Activated CD4-positive, alpha-beta memory T cell treated with anti-CD3 and anti-CD28 coated beads for 36 hours (primary cell): Measurements from ENCODE around the gene DUSP22. TPM values are rescaled to one million over a fixed set of nuclear protein-coding genes. Genes with fewer than 3 reads are reported as not detected.

Experiments used
- CTCF ChIA-PET: fragments of 350-600 bp; sonication (Branson Sonifier 250); formaldehyde crosslinking; loops from one replicate; lab custom pipeline; 2021; ENCODE audit warnings: antibody characterized with exemption, inconsistent platforms; lab: Charles Lee
- POLR2A ChIA-PET: fragments of 350-600 bp; sonication (Branson Sonifier 250); formaldehyde crosslinking; loops from one replicate; lab custom pipeline; 2021; ENCODE audit warnings: antibody characterized with exemption; lab: Charles Lee
- DNase-seq: peaks from one replicate; pipeline ENCODE4 v3.0.0-alpha.2; 2020
- H3K27ac Mint-ChIP-seq: one replicate; pipeline ENCODE4 v1.8.0; 2021; ENCODE audit warnings: mixed read lengths
- H3K27me3 Mint-ChIP-seq: one replicate; pipeline ENCODE4 v1.8.0; 2021; ENCODE audit warnings: mixed read lengths
- H3K36me3 Mint-ChIP-seq: one replicate; pipeline ENCODE4 v1.8.0; 2021; ENCODE audit warnings: mixed read lengths
- H3K4me1 Mint-ChIP-seq: one replicate; pipeline ENCODE4 v1.8.0; 2021; ENCODE audit warnings: low read depth, mixed read lengths
- H3K4me3 Mint-ChIP-seq: one replicate; pipeline ENCODE4 v1.8.0; 2021; ENCODE audit warnings: mild to moderate bottlenecking, mixed read lengths
- H3K9me3 Mint-ChIP-seq: one replicate; pipeline ENCODE4 v1.8.0; 2021; ENCODE audit warnings: mixed read lengths
- intact Hi-C: fragments of 100-400 bp; cut with micrococcal nuclease; formaldehyde crosslinking; loops from one replicate; pipeline ENCODE4 v1.15.1; 2023
- total RNA-seq, 2 experiments: library from RNA; stranded (reverse); gene quantifications; one replicate each; pipeline ENCODE4 v1.2.3, GENCODE V29; 2021

The DUSP22 gene
- total RNA-seq, 2 experiments from 2014 or later: 28.0 to 28.7 TPM

DNA sequence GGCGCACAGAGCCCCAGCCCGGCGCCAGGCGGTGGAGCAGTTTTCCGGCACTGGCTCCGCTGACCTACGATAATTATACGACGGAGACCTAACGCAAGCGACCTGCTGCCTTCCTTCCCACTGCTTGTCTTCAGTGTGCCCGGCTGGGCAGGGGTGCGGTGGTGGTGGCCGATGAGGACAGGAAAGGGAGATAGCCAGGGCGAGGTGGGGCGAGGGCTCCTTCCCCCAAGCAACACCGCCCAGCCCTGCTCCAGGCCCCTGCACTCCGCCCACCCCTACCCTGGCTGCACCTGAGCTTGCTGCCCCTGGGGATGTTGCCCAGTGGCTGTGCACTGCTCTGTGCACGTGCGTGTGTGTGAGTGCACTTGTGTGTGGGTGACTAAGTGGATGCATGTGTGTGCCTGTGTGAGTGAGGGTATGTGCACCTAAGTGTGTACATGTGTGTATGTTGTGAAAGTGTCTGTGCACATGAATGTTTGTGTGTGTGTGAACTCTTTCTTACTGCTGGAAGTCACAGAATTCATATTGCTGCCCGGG is 56.6 kb downstream of the DUSP22 start:
- Mint-ChIP-seq H3K4me3 (no peak overlapping the region), H3K9me3 (no peaks in the 10 kb centered on the region), H3K27ac (no peak overlapping the region), H3K4me1 (no peaks in the 10 kb centered on the region), H3K36me3 (peaks cover 15% of the 10 kb centered on the region), H3K27me3 (no peaks in the 10 kb centered on the region)
- intact Hi-C loops: no loop called here
- CTCF ChIA-PET: no interaction called here
- POLR2A ChIA-PET: no interaction called here
- DNase-seq: no peak

DNA sequence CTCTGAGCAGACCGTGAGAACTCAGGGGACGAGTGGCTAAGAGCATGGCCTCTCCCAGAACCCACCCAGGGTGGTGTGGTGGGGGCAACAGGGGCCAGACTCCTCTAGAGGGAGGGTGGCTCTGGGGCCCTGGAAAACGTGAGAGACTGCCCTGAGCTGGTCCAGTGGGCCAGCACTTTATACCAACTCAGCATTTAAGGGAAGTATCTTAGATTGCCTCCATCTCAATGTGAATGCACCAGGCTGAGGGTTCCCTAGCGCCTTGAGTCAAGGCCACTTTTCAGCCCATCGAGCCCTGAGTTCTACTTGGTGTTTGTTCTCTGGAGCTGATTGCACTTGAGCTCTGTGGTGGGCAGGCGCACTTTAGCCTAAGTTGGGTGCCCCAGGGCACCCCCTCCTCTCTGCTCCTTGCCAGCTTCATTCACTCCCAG is 57.2 kb downstream of the DUSP22 start:
- peaks cover 15% of the 10 kb centered on the region for H3K36me3 Mint-ChIP-seq

DNA sequence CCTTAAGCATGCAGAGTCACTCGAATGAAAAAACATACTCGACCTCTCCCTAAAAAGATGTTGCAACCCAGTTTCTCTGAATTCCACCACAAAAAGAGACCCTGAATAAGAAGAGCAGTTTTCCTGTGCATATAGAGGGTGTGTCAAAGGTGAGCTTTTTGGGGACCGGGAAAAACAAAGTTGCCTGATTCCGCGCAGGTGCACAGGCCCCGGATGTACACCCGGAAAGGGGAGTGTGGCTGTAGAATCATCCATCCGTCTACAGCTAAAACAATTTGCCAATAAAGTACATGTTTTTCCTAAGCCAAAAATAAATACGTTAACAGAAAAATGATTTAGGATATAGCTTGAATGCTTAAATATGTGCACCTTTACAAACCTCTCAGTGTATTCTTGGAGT is 58.1 kb downstream of the DUSP22 start:
- peaks cover 15% of the 10 kb centered on the region for H3K36me3 Mint-ChIP-seq
- no peak overlapping the region for H3K4me3 Mint-ChIP-seq
- POLR2A ChIA-PET: no interaction called here
- CTCF ChIA-PET: interaction anchor here (0.6 kb wide), 1 partner anchor 11 kb away, joined by 3 read pairs; no protein-coding TSS in a partner anchor
- no peaks in the 10 kb centered on the region for H3K27me3 Mint-ChIP-seq
- no peaks in the 10 kb centered on the region for H3K9me3 Mint-ChIP-seq
- no peaks in the 10 kb centered on the region for H3K4me1 Mint-ChIP-seq
- intact Hi-C loops: no loop called here
- DNase-seq: no peak
- no peak overlapping the region for H3K27ac Mint-ChIP-seq

More for the DNA sequence above, 57.2 kb downstream of the DUSP22 start:
- intact Hi-C loops: no loop called here
- no peaks in the 10 kb centered on the region for H3K27me3 Mint-ChIP-seq
- no peaks in the 10 kb centered on the region for H3K9me3 Mint-ChIP-seq
- H3K27ac Mint-ChIP-seq: no peak overlapping the region
- H3K4me3 Mint-ChIP-seq: no peak overlapping the region
- no peaks in the 10 kb centered on the region for H3K4me1 Mint-ChIP-seq
- no peak for DNase-seq
- CTCF ChIA-PET: no interaction called here
- POLR2A ChIA-PET: no interaction called here

DNA sequence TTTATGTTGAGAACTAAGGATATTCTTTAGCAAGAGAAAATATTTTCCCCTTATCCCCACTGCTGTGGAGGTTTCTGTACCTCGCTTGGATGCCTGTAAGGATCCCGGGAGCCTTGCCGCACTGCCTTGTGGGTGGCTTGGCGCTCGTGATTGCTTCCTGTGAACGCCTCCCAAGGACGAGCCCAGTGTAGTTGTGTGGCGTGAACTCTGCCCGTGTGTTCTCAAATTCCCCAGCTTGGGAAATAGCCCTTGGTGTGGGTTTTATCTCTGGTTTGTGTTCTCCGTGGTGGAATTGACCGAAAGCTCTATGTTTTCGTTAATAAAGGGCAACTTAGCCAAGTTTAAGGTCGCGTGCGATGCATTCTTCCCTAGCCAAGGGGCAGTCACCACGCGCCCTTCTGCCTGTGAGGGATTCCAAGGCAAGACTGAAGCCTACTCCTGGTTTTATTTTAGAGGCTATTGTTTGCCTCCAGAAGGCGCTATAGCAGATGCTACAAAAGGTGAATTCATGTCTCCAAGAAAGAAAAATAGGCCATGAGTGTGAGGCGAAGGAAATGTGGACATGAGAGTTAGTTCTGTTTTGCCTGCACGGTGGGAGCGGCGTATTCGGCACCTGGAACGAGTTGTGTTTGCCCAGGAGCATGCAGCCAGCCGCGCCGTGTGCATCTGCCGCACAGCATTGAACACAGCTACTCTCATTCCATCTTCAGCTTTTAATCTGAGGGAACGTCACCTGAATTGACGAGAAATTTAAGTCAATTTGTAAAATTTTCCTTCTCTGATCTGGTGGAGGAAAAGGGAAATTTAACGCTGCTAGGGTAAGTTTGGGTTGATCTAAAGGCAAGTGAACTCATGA is 59.0 kb downstream of the DUSP22 start:
- Mint-ChIP-seq H3K9me3 (no peaks in the 10 kb centered on the region), H3K4me3 (no peak overlapping the region), H3K4me1 (no peaks in the 10 kb centered on the region), H3K27me3 (no peaks in the 10 kb centered on the region), H3K27ac (no peak overlapping the region), H3K36me3 (peaks cover 11% of the 10 kb centered on the region)
- intact Hi-C loops: no loop called here
- no peak for DNase-seq
- POLR2A ChIA-PET: no interaction called here
- CTCF ChIA-PET: interaction anchor here (0.6 kb wide), 1 partner anchor 11 kb away, joined by 3 read pairs; no protein-coding TSS in a partner anchor

DNA sequence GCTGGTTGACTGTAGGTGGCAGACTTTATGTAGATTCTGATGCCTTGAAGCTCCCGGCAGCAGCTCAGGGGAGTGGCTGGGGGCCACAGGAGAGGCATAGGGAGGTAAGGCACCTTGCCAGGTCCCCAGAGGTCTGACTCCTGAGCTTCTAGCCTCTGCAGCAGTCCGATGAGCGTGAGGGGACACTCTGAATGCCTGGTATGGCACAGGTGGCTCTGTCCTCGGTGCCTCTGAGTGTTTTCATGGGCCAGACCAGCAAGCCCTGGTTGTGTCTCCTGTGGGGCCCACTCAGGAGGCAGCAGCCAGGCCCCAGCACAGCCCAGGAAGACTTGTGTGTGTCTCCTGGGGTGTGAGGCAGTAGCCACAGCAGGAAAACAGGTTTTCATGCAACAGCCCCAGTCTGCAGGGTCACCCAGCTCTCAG is 59.6 kb downstream of the DUSP22 start:
- intact Hi-C loops: no loop called here
- peaks cover 2% of the 10 kb centered on the region for H3K4me1 Mint-ChIP-seq
- H3K4me3 Mint-ChIP-seq: no peak overlapping the region
- DNase-seq: no peak
- no peaks in the 10 kb centered on the region for H3K9me3 Mint-ChIP-seq
- ChIA-PET POLR2A (no interaction called here), CTCF (no interaction called here)
- no peak overlapping the region for H3K27ac Mint-ChIP-seq
- no peaks in the 10 kb centered on the region for H3K27me3 Mint-ChIP-seq
- H3K36me3 Mint-ChIP-seq: peaks cover 11% of the 10 kb centered on the region

DNA sequence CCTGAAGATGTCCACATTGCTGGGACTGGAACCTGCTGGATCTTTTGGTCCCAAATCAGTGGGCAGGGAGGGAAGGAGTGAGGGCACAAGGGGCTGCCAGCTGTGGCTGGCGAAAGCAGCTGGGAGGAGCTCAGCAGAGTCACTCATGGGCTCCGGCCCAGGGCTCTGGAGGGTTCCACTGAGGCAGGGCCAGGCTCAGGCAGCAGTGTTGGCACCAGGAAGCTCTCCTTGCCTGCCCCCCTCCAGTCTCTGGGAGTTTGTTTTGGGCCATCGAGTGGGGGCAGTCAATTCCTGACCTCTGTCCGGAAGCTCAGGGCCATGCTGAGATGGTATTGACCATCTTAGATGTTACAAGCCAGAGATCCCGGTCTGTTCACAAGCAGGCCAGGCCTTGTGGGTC is 60.2 kb downstream of the DUSP22 start:
- CTCF ChIA-PET: no interaction called here

DNA sequence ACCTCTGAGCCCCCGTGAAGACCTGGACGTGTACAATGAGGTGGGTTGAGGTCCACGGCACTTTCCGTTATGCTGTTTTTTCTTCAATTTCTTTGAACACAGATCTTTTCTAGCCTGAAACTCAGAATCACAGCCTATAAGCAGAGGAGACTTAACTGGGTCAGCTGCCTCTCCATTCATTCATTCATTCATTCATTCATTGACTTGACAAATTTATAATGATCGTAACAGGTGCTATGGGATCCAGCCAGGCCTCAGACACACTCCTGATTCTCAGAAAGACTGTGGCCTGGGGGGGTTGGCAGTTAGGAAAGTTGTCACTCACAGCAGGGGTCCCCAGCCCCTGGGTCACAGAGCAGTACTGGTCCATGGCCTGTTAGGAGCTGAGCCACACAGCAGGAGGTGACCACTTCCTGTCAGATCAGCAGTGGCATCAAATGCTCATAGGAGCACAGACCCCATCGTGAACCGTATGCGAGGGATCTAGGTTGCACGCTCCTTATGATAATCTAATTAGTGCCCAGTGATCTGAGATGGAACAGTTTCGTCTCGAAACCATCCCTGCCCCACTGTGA is 60.7 kb downstream of the DUSP22 start:
- H3K27me3 Mint-ChIP-seq: no peaks in the 10 kb centered on the region
- no peak overlapping the region for H3K27ac Mint-ChIP-seq
- CTCF ChIA-PET: interaction anchor here (0.7 kb wide), 1 partner anchor 184 kb away, joined by 4 read pairs; no protein-coding TSS in a partner anchor
- intact Hi-C loops: no loop called here
- H3K9me3 Mint-ChIP-seq: no peaks in the 10 kb centered on the region
- no peak overlapping the region for H3K4me3 Mint-ChIP-seq
- POLR2A ChIA-PET: no interaction called here
- peaks cover 6% of the 10 kb centered on the region for H3K4me1 Mint-ChIP-seq
- DNase-seq: no peak
- peaks cover 8% of the 10 kb centered on the region for H3K36me3 Mint-ChIP-seq

More for the DNA sequence above, 60.2 kb downstream of the DUSP22 start:
- intact Hi-C loops: no loop called here
- Mint-ChIP-seq H3K27ac (no peak overlapping the region), H3K36me3 (peaks cover 11% of the 10 kb centered on the region), H3K4me3 (no peak overlapping the region), H3K4me1 (peaks cover 6% of the 10 kb centered on the region), H3K9me3 (no peaks in the 10 kb centered on the region), H3K27me3 (no peaks in the 10 kb centered on the region)
- POLR2A ChIA-PET: no interaction called here
- DNase-seq: no peak

DNA sequence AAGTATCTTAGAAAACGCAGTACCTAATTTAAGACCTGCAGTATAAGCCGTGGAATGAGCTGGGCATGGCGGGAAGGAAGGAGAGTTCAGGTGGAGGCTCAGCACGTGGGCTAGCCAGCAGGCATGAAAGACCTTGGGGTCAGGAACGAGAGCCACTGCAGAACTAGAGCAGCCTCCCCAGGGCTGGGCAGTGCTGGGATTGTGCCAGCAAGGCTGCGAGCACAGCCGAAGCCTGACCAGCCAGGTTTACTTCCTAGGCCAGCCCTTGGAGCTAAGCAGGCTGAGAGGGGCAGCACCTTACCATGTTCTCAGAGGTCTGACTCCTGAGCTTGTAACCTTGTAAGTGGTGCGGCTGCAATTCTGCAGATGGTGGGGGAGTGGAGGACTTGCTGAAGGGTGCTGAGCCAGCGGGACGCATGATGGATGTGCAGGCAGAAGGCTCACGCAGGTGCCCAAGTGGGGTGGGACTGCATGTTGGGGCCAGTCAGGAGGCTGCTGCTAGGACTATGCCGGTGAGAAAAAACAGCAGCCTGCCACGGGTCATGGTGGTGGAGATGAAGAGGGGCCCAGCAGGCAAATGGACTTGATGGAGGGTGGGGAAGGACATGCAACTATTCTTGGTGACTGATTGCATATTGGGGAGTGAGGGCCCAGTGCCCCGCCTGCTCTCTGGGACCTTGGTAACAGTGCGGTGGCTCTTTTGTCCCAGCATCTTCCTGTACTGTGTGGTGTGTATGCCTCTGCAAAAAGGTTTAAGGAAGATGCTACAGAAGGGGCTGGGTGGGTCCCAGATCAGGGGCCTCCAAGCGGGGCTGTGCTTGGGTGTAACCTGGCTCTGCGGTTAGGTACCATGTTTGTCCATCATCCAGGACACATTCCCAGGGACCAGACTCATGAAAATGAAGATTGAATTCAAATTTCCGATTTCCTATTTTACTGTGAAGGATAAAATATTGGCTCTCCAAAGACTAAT is 61.6 kb downstream of the DUSP22 start:
- Mint-ChIP-seq H3K4me3 (no peak overlapping the region), H3K27ac (no peak overlapping the region), H3K27me3 (no peaks in the 10 kb centered on the region), H3K9me3 (no peaks in the 10 kb centered on the region), H3K4me1 (peaks cover 6% of the 10 kb centered on the region), H3K36me3 (peaks cover 2% of the 10 kb centered on the region)
- ChIA-PET CTCF (interaction anchor here (0.7 kb wide), 1 partner anchor 185 kb away, joined by 4 read pairs; no protein-coding TSS in a partner anchor), POLR2A (no interaction called here)
- no peak for DNase-seq
- intact Hi-C loops: no loop called here

DNA sequence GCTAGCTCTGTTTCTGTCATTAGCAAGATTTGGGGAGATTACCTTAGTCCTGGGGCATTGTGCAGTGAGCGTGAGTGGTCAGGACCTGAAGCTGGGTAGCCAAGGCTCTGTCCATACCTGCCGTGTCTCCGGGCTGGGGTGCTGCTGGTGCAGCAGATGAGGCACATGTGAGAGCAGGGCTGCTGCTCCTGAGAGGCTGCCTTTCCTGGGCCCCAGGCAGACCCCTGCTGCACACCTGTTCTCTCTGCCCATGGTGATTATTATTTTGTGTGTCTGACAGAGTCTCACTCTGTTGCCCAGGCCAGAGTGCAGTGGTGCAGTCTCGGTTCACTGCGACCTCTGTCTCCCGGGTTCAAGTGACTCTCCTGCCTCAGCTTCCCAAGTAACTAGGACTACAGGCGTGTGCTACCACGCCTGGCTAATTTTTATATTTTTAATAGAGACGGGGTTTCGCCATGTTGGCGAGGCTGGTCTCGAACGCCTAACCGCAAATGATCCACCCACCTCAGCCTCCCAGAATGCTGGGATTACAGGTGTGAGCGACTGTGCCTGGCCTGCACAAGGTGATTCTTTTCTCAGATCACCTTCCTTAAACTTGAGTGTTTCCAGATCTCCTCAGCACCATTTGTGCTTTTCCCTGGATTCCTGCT is 62.5 kb downstream of the DUSP22 start:
- intact Hi-C loops: no loop called here
- no peaks in the 10 kb centered on the region for H3K9me3 Mint-ChIP-seq
- H3K4me3 Mint-ChIP-seq: no peak overlapping the region
- H3K27me3 Mint-ChIP-seq: no peaks in the 10 kb centered on the region
- H3K4me1 Mint-ChIP-seq: peaks cover 6% of the 10 kb centered on the region
- no peak for DNase-seq
- no peak overlapping the region for H3K27ac Mint-ChIP-seq
- POLR2A ChIA-PET: interaction anchor here (0.8 kb wide), 1 partner anchor 10 kb away, joined by 3 read pairs; no protein-coding TSS in a partner anchor
- CTCF ChIA-PET: no interaction called here
- no peaks in the 10 kb centered on the region for H3K36me3 Mint-ChIP-seq

DNA sequence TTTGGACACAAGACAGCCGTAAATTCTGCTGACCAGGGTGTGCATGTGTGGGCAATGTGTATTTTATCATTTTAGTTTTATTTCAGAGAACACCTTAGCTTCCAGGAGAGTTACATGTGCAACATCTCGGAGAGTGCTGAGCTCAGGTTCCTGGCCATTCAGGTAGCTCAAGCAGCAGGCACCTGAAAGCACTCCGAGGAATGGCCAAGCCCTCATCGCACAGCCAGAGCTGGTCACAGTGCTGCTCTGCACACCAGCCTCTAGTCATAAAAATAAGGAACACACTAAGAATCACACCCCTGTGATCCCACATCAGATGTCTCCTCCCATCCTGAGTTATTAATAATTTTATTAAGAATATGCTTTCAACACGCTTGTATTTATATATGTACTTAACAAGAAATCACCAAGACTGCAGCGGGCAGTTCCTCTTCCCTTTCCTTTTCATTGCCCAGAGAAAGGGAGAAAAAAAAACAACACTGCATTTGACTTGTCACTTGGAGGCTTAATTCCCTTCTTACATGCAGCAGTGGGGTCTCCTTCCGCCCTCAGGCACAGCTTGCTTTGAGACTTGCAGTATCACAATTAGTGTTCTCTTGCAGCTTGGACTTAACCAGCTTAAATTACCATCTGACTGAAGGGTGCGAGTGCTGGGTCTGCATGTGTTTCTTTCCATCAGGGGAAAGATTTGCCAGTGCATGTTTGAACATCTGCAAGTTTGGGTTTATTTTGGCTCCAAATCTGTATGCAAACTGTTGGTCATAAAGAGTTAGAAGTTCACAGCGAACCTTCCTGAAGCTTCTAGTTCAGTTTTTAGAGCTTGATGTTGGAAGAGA is 63.3 kb downstream of the DUSP22 start:
- ChIA-PET POLR2A (interaction anchor here (0.8 kb wide), 1 partner anchor 10 kb away, joined by 3 read pairs; no protein-coding TSS in a partner anchor), CTCF (no interaction called here)
- intact Hi-C loops: no loop called here
- Mint-ChIP-seq H3K4me1 (peaks cover 6% of the 10 kb centered on the region), H3K36me3 (no peaks in the 10 kb centered on the region), H3K9me3 (no peaks in the 10 kb centered on the region), H3K27me3 (no peaks in the 10 kb centered on the region), H3K4me3 (no peak overlapping the region), H3K27ac (no peak overlapping the region)
- DNase-seq: no peak
